ENCODE data around the gene SPTBN4.
A peak's percentile ranks its signal among the peaks of the same experiment; 100 is the strongest.

The SPTBN4 gene

GRCh38 chr19:40419066-40419612 is 47.7 kb upstream of the SPTBN4 start:
- ChIA-PET CTCF (interaction anchor here (0.6 to 3.4 kb wide), 13 partner anchors 8 to 234 kb away, joined by 3 to 40 read pairs (median 5); partner anchors contain the start of genes BLVRB and SERTAD3), POLR2A (interaction anchor here (0.7 to 2.7 kb wide), 4 partner anchors 13 to 71 kb away, joined by 3 to 37 read pairs (median 11); partner anchors contain the start of genes C19orf47 and PLD3)
- no peaks in the 10 kb centered on the region for H3K9me3 ChIP-seq (ENCODE audit: control insufficient read depth, insufficient read depth, low read depth, low read length)
- no peak overlapping the region for H3K4me3 ChIP-seq (ENCODE audit: low read depth, low read length)
- peaks cover 14% of the 10 kb centered on the region for H3K4me1 ChIP-seq (ENCODE audit: control insufficient read depth, insufficient read depth, low read length)
- peaks cover 13 to 15% of the 10 kb centered on the region in 2 experiments for H3K36me3 ChIP-seq (ENCODE audit: control insufficient read depth in 2 of 2, insufficient read depth in 1 of 2, low read length in 2 of 2)
- H3K27ac ChIP-seq (ENCODE audit: extremely low read depth, low read depth, low read length), result no peak overlapping the region
- TF ChIP-seq ZFP69B (tag by site-specific recombination; IDR thresholded peaks at IDR 0.05) (peak; percentile 41; the same call in 1 of the 2 replicates), ZNF350 (tag by site-specific recombination; IDR thresholded peaks at IDR 0.05) (no peak), ZNF514 (tag by site-specific recombination; IDR thresholded peaks at IDR 0.05) (0 out of 2 replicates have a peak, but pooled peaks have one; percentile 12), ZNF335 (tag by site-specific recombination; conservative IDR thresholded peaks at IDR 0.05) (no peak), ZNF146 (tag by site-specific recombination; IDR thresholded peaks at IDR 0.05) (no peak), ZNF280D (tag by site-specific recombination; IDR thresholded peaks at IDR 0.05) (no peak), ZNF423 (tag by site-specific recombination; IDR thresholded peaks at IDR 0.05) (peak; percentile 35; the same call in 1 of the 2 replicates), ZNF670 (tag by site-specific recombination; IDR thresholded peaks at IDR 0.05; ENCODE audit: low read depth) (no peak), ZNF138 (tag by site-specific recombination; IDR thresholded peaks at IDR 0.05; ENCODE audit: borderline replicate concordance) (no peak), ZNF169 (tag by site-specific recombination; IDR thresholded peaks at IDR 0.05) (0 out of 2 replicates have a peak, but pooled peaks have one; percentile 66), ZNF677 (tag by site-specific recombination; IDR thresholded peaks at IDR 0.05) (no peak), ZNF121 (tag by site-specific recombination; IDR thresholded peaks at IDR 0.05) (no peak), HIC1 (tag by site-specific recombination; IDR thresholded peaks at IDR 0.05) (peak; percentile 55; the same call in 1 of the 2 replicates), ZBTB48 (tag by site-specific recombination; IDR thresholded peaks at IDR 0.05) (peak; percentile 84), ZBTB6 (tag by site-specific recombination; IDR thresholded peaks at IDR 0.05) (no peak), GLIS1 (tag by site-specific recombination; IDR thresholded peaks at IDR 0.05) (peak; percentile 72), ZNF555 (tag by site-specific recombination; conservative IDR thresholded peaks at IDR 0.05) (no peak), ZNF660 (tag by site-specific recombination; IDR thresholded peaks at IDR 0.05) (no peak), ZSCAN5A (tag by site-specific recombination; IDR thresholded peaks at IDR 0.05) (no peak), ZBTB20 (tag by site-specific recombination; IDR thresholded peaks at IDR 0.05) (no peak), PRDM10 (tag by site-specific recombination; IDR thresholded peaks at IDR 0.05) (peak; percentile 36; the same call in 1 of the 2 replicates), ZNF16 (tag by site-specific recombination; IDR thresholded peaks at IDR 0.05; ENCODE audit: low read depth) (no peak), ZNF341 (tag by site-specific recombination; IDR thresholded peaks at IDR 0.05; ENCODE audit: low read depth) (no peak), BCL11A (tag by site-specific recombination; IDR thresholded peaks at IDR 0.05; ENCODE audit: low read depth) (peak; percentile 50; the same call in 1 of the 2 replicates), EGR2 (tag by site-specific recombination; IDR thresholded peaks at IDR 0.05; ENCODE audit: low read depth) (0 out of 2 replicates have a peak, but pooled peaks have one; percentile 7), ZXDB (tag by site-specific recombination; IDR thresholded peaks at IDR 0.05) (0 out of 2 replicates have a peak, but pooled peaks have one; percentile 17)

All from HEK293 (cell line).